ENCODE measurements around the gene SPAG9.
A peak's percentile ranks its signal among the peaks of the same experiment; 100 is the strongest.
"Not testable (repeated sequence)": the region's sequence is repeated elsewhere in the genome, so short reads cannot be mapped to it uniquely, and the experiment has no call there.

The SPAG9 gene

GRCh38 chr17:50953518-50953830 lies 167.2 kb downstream of the SPAG9 start:
- DNase-seq, result no peak

DNA sequence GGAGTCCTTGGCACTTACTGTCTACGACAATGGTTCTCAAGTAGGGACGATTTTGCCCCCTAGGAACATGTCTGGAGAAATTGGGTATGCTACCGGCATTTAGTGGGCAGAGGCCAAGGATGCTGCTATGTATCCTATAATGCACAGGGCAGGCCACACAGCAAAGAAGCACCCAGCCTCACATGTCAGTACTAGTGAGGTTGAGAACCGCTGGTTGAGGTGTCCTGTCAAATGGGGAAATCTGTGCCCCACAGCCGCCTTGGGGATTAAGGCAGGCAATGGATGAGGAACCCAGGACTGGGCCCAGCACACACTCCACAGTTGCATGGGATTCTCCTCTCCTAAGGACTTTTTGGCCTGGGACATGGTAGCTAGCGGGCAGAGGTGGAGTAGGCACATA lies 167.8 kb downstream of the SPAG9 start:
- DNase-seq, result no peak

DNA sequence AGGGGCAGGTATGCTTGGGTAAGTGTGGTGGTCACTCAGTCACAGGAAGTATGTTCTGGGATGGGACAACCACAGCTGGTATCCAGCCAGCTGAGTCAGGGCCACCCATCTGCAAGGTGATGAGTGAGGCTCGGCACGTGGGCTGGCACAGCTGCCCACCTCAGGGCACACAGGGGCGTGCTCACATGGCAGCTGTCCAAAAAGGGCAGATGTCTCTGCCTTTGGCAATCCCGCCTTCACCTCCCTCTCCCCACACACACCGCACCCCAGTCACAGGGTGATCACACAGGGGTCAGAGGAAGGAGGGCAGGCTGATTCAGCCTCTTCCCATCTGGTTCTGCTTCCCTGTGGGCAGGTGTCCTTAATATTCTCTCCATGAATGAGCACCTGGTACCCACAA lies 168.7 kb downstream of the SPAG9 start:
- no peak for DNase-seq

DNA sequence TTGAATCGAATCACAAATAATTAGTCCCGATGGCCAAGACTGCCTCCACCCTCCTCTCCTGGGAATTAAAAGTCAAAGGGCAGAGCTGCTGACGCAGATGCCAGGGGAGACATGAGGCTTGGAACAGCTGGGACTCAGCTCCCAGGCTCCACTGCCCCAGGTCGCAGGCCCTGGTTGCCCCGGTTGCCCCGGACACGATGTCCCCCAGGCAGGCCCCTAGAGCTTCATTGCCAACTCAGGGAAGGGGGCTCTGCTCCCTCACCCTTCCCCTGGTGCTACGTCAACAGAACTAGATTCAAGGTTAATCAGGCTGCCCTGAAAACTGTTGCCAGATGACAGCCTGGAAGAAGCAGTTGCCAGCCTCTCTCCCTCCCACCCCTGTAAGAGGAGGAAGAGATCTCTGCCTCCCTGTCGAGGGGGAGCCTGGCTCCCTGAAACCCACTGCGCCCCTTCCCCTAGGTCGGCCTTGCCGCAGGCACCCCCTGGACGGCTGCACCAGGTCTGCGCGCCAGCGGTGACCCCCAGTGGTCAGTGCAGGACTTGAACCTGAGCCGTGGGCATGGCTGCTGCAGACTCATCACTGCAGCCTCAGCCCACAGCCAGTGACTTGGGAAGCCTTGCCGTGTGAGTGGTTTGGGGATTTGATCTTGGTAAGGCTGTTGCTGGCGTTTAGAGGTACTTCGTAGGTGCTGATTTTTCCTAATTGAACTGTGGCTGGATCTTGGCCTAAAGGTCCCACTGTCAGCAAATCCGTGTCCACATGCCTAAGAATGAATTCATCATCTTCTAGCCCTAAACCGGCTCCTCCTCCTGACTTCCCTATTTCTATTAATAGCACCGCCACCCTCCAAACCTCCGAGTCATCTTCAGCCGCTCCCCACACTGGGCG lies 170.4 kb downstream of the SPAG9 start:
- peak; percentile 89 for DNase-seq

GRCh38 chr17:50949128-50949988 lies 171.3 kb downstream of the SPAG9 start:
- DNase-seq, result no peak

DNA sequence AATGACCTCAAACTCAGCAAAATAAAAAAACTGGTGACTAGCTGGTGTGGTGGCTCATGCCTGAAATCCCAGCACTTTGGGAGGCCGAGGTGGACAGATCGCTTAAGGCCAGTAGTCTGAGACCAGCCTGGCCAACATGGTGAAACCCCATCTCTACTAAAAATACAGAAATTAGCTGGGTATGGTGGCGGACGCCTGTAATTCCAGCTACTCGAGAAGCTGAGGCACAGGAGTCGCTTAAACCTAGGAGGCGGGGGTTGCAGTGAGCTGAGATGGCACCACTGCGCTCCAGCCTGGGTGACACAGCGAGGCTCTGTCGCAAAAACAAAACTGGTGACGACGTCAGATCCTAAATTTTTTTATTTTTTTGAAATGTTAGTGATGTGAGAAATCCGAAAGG lies 172.0 kb downstream of the SPAG9 start:
- DNase-seq, result no peak

DNA sequence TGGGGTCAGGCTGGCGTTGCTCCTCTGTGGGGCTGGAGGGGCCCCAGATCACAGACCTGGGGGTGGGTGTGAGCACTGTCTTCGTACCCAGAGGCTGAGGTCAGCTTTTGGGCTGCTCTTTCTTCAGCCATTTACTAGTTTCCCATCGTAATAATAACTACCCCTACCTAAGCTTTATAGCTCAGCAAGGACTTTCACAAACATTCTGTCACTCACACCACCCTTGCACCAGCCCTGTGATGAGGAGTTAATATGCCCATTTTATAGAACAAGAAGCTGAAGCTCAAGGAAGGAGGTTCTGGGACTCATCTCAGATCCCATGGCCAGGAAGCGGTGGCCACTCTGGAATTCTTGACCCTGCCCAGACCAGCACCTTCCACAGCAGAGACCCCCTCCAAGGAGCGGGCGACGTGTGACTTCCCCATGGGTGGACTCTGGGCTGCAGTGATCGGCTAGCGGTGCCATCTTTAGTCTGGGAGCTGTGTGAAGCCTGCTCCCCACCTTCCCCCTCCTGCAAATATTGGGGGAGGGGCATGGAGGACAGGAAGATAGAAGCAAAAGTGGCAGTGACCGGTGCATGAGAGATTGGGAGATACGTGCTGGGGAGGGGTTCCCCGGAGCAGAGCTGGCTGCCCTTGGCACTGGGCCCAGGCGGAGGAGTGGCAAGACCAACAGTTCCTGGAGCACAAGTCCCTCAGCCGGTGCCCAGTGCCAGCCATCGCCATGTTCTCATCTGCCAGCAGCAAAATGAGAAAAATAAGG lies 172.7 kb downstream of the SPAG9 start:
- DNase-seq, result no peak

GRCh38 chr17:50946891-50947781 lies 173.5 kb downstream of the SPAG9 start:
- DNase-seq, result no peak

DNA sequence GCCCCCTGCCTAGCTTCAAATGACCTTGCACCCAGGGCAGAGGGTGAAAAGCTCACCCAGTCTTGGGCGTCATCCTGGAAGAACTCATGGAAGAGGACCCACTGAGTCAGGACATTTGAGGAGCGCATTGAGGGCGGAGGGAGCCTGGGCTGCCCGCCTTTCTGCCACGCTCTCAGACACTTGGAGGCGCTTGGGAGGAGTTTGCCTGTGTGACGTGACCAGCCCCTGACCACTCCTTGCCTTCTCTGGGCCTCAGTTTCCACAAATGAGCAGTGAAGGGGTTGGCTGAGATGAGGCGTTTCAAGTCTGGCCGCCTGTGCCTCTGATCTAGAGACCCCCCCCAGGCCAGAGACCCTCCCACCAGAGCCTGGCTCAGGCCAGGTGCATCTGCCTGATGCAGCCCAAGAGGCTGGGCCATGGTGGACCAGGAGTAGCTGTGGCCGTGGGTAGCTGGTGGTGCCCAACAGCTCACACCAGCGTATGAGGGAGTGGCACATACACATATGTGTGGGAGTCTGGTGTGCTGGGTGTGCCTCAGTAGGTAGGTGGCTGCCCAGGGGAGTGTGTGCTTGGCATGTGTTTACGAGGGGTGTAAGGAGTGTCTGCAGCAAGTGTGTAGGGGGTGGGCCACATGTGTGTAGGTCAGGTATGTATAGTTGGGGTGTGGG lies 174.3 kb downstream of the SPAG9 start:
- DNase-seq, result no peak

GRCh38 chr17:50945779-50946222 lies 174.9 kb downstream of the SPAG9 start:
- no peak for DNase-seq

GRCh38 chr17:50944902-50945720 lies 175.6 kb downstream of the SPAG9 start:
- DNase-seq, result no peak

- DNase-seq, result no peak
These were observed 176.4 kb downstream of the SPAG9 start for GRCh38 chr17:50944054-50944901.

GRCh38 chr17:50943575-50943933 lies 177.1 kb downstream of the SPAG9 start:
- no peak for DNase-seq

- not testable (repeated sequence) for DNase-seq
These were observed 179.0 kb downstream of the SPAG9 start for GRCh38 chr17:50941676-50942048.

- DNase-seq, result no peak
These were observed 180.6 kb downstream of the SPAG9 start for GRCh38 chr17:50939795-50940684.

DNA sequence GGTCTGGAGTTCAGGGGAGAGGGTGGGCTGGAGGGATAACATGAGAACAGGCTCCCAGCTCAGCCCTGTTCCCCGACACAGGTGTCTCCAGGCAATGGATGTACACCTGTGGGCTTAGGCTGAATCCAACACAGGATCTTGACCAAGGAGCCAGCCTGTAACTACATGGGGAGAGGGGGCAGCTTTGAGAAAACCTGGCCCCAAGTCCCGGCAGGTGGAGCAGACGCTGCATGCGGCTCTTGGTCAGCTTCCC lies 181.2 kb downstream of the SPAG9 start:
- no peak for DNase-seq

DNA sequence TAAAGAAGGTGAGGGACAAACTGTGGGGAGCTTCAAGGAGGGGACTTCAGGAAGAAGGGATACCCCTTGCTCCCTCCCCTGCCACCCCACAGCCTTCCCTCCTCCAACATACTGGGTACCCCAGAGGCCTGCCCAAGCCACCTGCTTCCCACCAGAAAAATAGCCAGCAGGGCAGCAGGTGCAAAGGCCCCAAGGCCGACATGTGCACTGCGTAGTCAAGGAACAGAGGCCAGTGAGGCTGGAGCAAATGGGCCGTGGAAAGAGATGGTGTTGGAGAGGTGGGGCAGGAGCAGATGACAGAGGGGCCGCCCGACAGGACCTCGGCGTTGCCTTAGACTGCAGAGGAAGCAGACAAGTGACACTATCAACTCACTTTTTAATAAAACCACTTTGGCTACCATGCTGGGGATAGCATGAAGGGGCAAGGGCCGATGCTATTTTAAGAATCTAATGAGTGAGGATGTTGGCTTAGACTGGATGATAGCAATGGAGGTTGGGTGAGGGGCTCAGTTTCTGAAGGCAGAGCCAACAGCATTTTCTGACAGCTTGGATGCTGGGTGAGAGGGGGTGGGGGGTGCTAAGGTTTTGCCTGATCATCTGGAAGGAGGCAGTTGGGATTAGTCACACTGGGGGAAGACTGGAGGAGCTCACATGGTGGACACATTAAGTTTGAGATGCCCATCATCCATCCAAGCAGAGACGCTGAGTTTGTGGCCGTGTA lies 181.7 kb downstream of the SPAG9 start:
- no peak for DNase-seq

GRCh38 chr17:50935996-50936266 lies 184.7 kb downstream of the SPAG9 start:
- DNase-seq, result no peak

All from amniotic stem cell (primary cell).